HG03159 (cell line): Measurements from ENCODE around the gene MXD4.
"Not testable (repeated sequence)": the region's sequence is repeated elsewhere in the genome, so short reads cannot be mapped to it uniquely, and the experiment has no call there.

Experiments
- ATAC-seq: cut with Tn5 transposase; IDR thresholded peaks from one replicate; pipeline ENCODE4 v1.9.1; 2021; ENCODE audit warnings: mild to moderate bottlenecking, moderate library complexity; ENCODE audit not compliant: unreplicated experiment

MXD4 gene

DNA sequence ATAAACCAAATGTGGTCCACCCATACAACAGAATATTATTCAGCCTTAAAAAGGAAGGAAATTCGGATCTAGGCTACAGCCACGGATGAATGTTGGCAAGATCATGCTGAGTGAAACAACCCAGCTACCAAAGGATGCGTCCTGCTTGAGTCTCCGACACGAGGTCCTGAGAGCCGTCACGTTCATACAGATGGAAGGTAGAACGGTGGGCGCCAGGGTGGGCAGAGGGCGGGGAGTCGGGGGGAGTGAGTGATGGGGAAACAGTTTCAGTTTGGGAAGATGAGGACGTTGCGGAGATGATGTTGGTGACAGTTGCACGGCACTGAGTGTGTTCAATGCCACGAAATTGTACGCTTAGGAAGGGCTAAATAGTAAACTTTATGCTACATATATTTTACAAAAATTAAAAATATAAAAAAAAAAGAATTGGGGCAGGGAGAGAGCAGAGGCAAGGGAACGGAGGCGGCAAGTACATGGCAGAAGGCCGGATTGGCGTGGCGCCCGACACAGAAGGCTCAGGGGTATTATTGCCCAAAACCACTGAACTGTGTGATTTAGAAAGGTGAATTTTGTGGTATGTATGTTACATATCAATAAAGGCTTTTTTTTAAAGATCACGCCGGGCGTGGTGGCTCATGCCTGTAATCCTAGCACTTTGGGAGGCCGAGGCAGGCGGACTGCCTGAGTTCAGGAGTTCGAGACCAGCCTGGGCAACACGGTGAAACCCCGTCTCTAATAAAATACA is 14.8 kb upstream of the MXD4 start:
- ATAC-seq: no peak

DNA sequence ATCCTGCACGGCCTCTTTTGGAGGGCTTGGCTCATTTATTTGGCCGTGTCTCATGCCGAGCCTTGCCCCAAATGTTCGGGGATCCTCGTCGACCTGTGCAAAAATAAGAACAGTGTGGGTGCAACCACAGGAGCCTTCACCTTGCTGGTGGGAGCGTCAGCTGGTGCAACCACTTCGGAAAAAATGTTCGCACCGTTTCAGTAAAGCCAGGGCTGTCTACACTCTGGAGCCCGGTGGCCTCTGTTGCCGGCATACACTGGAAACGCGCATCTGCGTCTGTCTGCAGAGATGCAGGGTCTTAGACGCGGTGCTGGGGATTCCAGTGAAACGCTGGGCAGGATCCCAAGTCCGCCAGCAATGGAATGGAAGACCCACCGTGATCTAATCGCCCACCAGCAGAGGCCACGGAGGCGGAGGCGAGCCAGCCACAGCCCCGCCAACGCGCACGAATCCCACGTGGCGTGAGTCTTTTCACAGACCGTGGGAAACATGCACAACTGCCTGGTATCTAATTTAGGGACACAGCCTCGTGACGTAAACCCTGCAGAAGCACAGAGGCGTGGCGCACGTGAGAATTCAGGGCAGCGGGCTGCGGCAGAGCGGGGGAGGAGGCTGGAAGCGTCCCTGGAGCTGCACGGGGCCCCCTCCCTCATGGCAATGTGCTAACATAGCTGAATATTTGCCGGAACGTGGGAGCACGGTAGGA is 13.8 kb upstream of the MXD4 start:
- no peak for ATAC-seq

DNA sequence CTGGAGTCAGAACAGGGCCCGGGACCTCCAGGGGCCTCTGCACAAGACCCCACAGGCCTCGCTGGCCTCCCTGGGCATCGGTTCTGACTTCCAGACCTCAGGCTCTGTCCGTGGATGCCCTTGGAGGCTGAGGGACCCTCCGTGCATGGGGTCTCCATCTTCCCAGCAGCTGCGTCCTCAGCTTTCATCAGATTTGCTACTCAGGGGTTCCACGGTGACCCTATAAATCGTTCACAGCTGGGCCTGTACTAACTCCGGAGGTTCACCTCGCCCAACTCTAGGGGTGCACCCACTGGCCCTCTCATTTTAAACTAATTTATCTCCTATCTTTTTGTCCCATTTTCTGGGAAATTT is 13.1 kb upstream of the MXD4 start:
- not testable (repeated sequence) for ATAC-seq

DNA sequence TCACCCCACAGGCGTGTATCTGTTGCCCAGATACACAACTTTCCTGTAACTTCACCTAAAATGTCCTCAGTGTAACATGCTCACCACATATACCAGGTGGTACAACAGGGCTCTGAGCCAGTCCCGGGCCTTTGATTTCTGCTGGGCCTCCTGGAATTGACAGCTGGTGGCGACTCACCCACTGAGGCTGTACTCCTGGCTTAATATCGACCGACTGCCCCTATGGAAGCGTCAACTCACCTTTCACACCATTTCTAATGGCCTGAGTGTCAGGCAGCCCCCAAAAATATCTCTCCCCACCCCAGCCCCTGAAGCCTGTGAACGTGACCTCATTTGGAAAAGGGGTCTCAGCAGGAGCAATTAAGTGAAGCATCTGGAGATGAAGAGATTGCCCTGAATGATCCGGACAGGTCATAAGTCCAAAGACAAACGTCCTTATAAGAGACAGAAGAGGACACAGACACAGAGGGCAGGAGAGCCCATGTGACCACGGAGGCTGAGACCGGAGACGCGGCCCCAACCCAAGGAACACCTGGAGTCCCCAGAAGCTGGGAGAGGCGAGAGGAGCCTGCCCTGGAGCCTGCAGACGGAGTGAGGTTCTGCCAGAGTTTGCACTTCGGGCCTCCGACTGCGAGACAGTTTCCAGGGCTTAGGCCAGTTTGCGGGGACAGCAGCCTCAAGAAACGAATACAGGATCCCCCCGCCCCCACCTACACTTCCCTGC is 12.6 kb upstream of the MXD4 start:
- no peak for ATAC-seq

DNA sequence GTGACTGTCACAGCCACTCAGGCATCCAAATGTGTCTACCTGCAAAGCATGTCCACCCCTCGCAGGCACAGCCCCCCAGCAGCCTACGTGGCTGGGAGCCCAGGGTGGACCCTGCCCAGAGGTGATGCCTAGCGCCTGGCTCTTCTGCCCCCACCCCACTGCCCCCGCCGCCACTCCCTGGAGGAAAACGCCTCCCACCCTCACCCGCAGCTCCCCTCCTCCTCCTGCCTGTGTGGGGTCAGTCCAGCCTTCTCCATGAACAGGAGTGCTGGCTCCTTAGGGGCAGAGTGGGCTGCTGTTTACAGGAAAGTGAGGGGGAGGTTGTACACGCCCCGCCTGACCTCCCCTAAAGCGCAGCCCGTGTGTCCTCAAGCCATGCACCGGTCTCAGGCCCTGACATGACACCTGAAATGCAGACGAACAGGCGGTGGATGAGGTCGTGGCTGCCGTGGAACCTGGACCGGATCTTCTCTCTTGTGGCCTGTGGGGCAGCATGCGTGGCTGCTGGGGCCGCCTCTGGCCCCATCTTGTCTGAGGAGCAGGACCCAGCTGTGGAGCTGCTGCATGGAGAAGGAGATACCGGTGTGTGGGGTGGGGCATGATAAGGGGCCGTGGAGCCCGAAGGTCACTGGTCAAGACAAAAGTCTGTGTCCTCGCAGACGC is 11.9 kb upstream of the MXD4 start:
- no peak for ATAC-seq

DNA sequence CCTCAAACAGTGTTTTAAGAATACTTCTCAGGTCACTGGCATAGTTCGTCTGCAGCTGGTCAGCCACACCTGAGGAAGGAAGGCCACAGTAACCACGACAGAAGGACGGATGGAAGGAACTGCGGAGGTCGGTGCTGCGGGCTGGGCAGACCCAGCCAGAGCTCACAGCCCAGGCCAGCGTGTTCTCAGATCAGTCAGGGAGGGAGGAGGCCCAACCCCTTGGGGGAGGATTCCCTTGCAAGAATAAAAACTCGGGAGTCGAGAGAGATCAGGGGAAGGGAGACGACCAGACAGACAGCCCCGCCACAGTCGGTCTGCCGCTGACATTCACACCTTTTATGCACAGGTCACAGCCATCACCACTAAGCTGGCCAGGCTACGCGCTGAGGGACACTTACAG is 11.3 kb upstream of the MXD4 start:
- no peak for ATAC-seq

DNA sequence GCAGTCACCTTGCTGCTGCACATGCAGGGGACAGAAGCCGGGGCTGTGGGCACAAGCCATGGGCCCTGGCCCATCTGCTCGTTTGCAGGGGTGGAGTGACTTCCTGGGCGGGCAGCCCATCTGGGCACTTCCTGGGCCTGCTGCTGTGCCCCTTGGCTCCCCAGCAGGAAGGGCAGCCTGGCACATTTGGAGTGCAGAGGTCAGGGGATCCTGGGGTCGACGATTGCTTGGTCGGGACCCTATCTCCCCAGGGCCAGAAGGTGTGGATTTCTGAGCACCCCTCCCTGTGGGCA is 10.9 kb upstream of the MXD4 start:
- ATAC-seq: no peak

DNA sequence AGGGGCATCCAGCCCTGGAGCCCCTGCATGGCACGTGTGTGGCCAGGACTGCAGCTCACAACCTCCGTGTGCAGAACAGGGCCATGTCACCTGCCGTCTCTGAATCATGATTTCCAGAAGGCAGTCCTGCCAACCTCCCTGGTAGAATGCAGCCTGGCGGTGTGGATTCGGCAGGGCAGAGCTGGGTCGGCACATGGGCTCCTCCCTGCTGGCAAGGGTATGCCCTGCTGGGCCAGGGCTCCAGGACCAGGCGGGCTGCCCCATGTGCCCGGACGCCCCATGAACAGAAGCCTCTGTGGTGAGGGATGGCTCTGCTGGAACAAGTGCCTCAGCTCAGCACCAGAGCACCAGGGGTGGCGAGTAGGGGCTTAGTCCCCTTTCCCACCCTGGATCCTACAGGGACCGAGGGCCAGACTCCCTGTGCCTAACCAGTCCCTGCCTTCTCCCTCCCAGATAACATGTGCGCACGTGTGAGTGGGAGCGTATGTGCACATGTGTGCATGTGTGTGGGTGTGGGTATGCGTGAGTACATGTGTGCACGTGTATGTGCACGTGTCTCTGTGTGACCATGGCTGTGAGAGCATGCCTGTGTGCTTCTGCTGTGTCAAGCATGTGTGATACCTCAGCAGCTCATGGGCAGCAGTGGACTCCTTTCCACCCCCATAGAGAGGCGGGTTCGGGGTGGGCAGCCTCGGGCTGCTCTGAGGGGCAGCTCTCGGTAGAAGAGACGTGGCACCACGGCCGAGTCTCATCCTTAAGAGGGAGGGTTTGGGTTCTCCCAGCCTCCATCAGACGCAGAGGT is 10.3 kb upstream of the MXD4 start:
- no peak for ATAC-seq

DNA sequence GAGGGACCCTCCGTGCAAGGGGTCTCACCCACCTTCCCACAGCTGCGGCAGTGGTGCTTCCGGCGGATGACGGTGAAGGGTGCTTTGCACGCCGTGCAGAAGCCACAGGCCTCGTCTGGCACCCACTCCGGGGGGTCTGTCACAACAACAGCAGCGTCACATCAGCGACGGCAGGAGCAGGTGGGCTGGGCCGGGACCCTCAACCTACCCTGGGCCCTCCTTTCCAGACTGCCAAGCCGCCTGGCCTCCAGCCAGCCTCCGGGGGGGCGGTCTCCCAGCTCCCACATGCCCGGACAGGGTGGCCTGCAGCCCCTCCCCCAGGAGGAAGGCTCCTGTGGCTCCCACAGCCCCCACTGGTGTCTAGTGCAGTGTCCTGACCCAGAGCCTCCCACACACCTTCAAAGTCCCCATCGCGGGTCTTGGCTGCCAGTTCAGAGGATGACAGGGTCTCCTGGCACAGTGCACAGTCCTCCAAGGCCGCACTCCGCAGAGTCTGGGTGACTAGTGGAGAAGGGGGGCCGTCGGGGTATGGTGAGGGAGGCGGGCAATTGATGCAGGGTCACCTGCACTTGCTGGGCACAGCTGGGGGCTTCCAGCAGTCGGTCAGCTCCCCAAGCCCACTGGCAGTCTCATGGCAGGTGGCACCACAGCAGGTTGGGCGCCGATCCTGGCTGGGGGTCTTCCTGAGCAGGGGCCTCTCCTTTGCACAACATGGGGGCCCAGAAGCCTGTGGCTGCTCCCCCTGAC is 9.5 kb upstream of the MXD4 start:
- ATAC-seq: no peak

DNA sequence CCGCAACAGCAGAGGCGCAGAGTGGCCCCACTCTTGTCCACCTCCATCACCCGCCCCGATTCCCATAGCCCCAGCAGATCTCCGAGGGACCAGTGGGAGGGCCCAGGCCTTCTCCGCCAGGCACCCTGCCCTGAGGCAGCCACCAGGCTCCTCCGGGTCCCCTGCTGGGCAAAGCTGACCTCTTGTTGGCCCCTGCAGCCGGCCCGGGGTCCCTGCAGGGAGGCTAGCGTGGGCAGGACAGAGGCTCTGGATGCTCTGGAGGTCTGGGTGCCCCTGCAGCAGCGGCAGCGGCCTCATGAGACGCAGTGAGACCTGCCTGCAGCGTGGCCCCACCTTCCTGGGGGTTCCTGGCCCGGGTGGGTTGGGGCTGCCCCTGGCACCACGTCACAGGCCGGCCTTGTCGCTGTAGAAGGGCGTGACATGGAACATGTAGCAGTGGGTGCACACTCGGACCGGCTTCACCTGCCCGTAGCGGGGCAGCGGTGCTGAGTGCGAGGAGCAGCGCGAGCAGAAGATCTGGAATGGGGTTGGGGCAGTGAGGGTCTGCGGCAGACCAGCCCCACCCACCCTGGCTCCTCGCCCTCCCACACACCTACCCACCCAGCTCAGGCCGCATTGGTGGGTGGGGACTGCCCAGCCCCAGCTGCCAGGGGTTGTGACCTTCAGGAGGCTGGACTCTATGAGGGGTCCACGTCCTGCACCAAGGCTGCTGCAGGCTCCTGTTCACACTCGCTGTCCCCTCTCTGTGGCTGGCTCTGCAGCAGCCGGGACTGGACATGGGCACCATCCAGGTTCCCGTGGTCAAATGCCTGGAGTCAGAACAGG is 8.6 kb upstream of the MXD4 start:
- no peak for ATAC-seq

DNA sequence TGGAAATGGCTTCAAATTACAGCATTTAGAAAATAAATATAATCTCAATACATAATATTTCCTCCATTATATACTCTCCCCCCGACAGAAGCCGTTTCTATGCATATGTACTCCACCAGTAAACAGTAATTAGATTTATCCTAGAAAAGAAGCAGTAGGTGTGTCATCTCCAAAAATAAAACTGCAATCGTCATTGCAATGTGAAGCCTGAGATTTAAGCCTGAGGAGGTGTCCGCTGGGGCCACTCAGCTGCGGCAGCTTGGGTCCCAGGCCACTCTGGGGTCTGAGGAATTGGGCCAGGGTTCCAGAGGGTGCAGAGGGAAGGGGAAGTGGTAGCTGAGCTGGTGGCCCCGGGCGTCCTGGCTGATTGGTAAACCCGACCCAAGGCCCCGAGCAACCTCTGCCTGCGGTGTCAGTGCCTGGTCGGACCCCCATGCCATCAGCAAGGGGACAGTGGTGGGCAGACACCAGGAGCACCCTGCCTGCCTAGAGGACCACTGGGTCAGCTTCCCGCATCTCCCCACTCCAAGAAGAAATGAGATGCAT is 7.8 kb upstream of the MXD4 start:
- no peak for ATAC-seq

DNA sequence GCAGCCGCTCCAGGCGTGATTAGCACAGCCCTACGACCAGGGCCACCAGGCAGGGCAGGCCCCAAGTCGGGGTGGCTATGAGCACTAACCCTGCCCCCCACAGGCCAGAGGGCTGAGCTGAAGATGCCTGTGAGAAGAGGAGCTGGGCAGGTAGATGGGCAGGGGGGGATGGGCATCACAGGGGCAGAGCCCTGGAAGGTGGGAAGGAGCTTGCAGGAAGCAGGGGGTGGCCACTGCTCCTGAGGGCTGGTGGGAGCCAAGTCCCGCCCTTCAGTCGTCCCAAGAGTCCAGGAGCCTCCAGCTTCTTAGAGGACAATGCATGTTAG is 7.3 kb upstream of the MXD4 start:
- no peak for ATAC-seq

DNA sequence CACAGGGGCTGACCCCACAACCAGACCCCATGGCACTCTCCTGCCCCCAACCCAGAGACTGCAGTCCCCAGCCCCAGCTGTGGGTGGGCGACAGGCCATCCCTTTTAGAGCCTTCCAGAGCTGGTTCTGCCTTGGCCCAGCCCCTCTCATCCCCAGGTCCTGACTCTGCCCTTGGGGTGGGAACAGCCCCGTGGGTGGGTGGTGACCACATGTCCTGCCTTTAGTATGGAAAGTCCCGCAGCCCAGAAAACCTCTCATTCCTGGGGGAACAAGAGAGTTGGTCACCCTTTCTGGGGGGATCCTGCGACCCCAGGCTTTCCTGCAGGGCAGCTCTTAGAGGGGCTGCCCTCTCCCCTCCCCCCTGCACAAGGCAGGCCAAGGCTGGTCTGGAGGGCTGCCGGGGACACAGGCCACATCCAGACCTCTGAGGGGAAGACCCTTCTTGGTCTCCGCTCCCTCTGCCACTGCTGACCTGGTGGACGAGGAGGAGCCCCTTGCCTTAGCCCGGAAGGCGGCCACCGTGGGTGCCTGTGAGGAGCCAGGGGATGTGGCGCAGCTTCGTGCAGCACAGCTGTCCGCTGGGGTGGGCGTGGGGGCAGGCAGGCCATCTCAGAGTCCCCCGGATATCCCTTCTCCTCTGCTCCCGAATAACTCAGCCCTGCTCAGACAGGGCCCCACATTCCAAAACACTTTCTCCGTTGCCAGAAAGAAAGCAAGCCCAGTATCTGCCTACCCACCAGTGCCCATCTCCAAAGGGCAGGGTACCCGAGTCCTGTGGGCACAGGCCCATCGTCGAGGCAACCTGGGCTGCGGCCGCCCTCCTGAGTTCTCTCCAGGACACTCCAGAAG is 6.7 kb upstream of the MXD4 start:
- ATAC-seq: no peak

DNA sequence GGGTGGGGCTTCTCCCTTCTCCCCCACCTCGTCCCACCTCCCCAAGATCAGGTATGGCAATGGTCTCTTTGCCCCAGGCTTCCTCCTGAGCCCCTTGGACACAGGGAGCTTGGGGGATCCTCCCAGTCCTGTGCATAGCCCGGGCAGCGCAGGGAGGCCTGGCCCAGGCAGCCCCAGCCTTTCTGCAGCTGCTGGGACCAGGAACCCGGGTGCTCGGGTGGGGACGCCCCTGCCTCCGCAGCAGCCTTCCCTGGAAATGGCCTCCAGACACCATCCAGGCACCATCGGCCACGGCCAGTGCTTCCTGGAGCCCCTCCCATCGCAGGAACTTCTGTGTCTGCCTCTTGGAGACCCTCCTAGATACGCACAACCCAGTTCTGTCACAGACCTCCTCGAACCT is 5.9 kb upstream of the MXD4 start:
- no peak for ATAC-seq

DNA sequence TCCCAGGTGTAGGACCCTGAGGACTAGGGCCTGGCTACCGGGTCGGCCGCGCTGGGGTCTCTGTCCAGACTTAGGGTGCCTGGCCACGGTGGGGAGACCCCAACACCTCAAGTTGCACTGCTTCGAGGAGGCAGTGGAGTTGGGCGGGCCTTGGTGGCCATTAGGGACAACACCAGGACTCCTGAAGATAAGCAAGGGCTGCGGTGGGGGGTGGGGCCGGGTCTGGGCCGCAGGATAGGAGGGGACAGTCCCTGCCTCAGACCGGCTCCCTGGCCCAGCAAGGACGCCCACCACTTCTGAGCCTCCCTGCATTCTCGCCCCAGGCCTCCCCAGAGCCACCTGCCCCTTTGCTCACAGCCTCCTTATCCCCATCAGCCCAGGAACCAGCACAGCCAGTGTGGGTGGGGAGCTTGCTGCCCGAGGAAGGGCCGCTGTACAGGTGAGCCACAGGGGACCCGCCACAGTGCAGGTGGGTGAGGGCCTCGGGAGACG is 5.5 kb upstream of the MXD4 start:
- ATAC-seq: no peak

DNA sequence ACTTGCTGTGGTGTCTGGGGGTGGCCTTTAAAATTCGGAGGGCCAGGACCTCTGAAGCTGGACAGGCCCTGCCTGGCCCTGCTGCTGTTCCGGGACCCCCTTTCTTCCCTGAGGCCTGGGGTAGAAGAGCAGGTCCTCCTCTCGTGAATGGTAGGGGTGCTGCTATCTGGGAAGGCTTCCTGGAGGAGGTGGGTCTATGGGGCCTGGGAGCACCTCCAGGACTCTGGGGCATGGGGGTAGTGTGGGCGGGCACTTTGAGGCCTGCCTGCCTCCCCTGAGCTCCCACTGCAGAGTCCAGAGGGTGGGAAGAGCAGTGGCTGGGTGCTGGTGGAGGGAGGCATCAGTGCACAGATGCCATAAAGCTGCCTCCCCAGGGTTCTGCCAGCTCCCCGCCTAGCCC is 4.9 kb upstream of the MXD4 start:
- no peak for ATAC-seq

DNA sequence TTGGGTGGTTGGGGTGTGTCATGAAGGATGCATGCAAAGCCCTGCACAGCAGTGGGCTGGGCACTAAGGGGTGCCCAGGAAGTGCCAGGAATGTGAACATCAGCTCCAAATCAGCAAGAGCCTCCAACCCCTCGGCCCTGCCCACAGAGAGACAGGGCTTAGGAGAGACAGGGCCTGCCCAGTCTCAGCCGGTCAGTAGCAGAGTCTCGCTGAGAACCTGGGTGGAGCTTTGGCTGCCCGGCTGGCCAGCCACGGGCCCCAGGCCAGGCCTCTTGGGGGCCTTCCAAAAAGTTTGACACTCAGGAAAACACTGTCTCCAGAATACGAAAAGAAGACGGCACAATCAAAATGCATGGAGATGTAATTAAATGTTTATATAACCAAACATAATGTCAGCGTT is 4.3 kb upstream of the MXD4 start:
- ATAC-seq: no peak
